PC-9 (cell line): ENCODE measurements around the gene C1orf87.

Source experiments
- EZH2 ChIP-seq: fragments of 200-600 bp; sonication (generic); IDR thresholded peaks from 2 replicates; pipeline ENCODE4 v1.8.0; 2017; ENCODE audit warnings: antibody characterized with exemption, low read depth
- TF ChIP-seq, protein P1 (sequence below): fragments of 200-600 bp; sonication (generic); conservative IDR thresholded peaks from 2 replicates; pipeline ENCODE4 v1.6.1; 2017; ENCODE audit warnings: mixed run types, antibody characterized with exemption, mild to moderate bottlenecking, moderate library complexity

DNA sequence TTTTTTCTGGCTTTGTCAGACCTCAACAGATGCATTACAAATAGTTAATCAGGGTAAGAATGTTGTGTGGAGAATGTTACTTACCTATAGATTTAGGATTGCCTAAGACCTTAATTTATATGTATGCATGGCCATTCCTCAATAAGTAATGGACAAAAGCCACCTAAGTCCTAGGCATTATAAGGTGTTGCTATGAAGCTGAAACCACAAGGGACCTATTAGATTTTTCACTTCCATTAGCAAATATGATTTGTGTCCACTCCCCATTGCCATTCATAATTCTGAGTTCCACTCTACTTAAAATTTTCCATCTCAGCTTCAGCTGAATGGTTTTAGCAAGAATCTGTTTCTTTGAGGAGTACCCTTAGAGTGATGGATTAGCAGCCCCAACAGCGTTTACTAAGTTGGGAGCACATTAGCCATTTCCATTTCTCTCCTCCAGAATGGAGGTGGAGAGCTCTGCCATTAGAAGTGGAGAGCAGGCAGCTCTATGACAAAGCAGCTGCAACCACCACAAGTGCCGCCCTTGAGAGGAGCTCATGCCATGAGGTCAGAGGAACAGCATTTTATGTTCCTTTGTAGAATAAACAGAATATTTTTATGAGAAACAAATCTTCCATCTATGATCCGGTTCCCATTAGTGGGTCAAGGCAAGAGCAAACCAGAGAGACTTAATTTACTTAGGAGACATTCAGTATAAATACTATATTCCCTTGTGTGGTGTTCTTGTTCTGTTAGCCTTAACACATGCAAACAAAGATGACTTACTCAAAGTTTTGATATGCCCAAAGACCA, 28.9 kb upstream of the C1orf87 start:
- TF ChIP-seq, protein P1, sequence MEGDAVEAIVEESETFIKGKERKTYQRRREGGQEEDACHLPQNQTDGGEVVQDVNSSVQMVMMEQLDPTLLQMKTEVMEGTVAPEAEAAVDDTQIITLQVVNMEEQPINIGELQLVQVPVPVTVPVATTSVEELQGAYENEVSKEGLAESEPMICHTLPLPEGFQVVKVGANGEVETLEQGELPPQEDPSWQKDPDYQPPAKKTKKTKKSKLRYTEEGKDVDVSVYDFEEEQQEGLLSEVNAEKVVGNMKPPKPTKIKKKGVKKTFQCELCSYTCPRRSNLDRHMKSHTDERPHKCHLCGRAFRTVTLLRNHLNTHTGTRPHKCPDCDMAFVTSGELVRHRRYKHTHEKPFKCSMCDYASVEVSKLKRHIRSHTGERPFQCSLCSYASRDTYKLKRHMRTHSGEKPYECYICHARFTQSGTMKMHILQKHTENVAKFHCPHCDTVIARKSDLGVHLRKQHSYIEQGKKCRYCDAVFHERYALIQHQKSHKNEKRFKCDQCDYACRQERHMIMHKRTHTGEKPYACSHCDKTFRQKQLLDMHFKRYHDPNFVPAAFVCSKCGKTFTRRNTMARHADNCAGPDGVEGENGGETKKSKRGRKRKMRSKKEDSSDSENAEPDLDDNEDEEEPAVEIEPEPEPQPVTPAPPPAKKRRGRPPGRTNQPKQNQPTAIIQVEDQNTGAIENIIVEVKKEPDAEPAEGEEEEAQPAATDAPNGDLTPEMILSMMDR, result no peak
- TF ChIP-seq EZH2, result no peak
